ENCODE data around the gene ANK3. TPM values are rescaled to one million over a fixed set of nuclear protein-coding genes. Genes with fewer than 3 reads are reported as not detected.

The ANK3 gene
- total and polyA plus RNA-seq, 2 experiments from 2014 or later: 46.5 to 85.2 TPM

GRCh38 chr10:60172363-60172990 lies 217.2 kb downstream of the ANK3 start (continued):
- no peak for TF ChIP-seq ZNF462 (CRISPR knock-in tag; IDR thresholded peaks at IDR 0.05)
- TF ChIP-seq, protein P1, sequence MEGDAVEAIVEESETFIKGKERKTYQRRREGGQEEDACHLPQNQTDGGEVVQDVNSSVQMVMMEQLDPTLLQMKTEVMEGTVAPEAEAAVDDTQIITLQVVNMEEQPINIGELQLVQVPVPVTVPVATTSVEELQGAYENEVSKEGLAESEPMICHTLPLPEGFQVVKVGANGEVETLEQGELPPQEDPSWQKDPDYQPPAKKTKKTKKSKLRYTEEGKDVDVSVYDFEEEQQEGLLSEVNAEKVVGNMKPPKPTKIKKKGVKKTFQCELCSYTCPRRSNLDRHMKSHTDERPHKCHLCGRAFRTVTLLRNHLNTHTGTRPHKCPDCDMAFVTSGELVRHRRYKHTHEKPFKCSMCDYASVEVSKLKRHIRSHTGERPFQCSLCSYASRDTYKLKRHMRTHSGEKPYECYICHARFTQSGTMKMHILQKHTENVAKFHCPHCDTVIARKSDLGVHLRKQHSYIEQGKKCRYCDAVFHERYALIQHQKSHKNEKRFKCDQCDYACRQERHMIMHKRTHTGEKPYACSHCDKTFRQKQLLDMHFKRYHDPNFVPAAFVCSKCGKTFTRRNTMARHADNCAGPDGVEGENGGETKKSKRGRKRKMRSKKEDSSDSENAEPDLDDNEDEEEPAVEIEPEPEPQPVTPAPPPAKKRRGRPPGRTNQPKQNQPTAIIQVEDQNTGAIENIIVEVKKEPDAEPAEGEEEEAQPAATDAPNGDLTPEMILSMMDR (conservative IDR thresholded peaks at IDR 0.05; ENCODE audit: low read depth in 2 of 2): no peak
- TF ChIP-seq STAT1 (IDR thresholded peaks at IDR 0.05; ENCODE audit: unreplicated experiment): no peak

GRCh38 chr10:60171436-60172013 lies 218.2 kb downstream of the ANK3 start:
- no peak for DNase-seq (ENCODE audit: low spot score)
- no peaks in the 10 kb centered on the region for H3K36me3 ChIP-seq (ENCODE audit: insufficient read depth)
- H2AFZ ChIP-seq: no peak overlapping the region
- H3K27ac ChIP-seq (ENCODE audit: low read depth): no peak overlapping the region
- no peak overlapping the region for H3K4me2 ChIP-seq
- no peak overlapping the region for H3K4me3 ChIP-seq
- H4K20me1 ChIP-seq (replicated peaks; ENCODE audit: insufficient read depth): no peaks in the 10 kb centered on the region
- H3K27me3 ChIP-seq (ENCODE audit: insufficient read depth): no peaks in the 10 kb centered on the region
- Mint-ChIP-seq H3K36me3 (ENCODE audit: low read depth) (no peaks in the 10 kb centered on the region), H3K4me3 (no peak overlapping the region), H3K4me1 (peaks cover 11% of the 10 kb centered on the region), H3K27ac (no peak overlapping the region), H3K27me3 (ENCODE audit: insufficient read depth, low read depth, poor library complexity) (no peaks in the 10 kb centered on the region), H3K9me3 (no peaks in the 10 kb centered on the region)
- no peak for ATAC-seq
- no peaks in the 10 kb centered on the region for H3K4me1 ChIP-seq (ENCODE audit: insufficient read depth)
- no peaks in the 10 kb centered on the region for H3K79me2 ChIP-seq (replicated peaks; ENCODE audit: insufficient read depth)
- no peaks in the 10 kb centered on the region for H3F3A ChIP-seq (replicated peaks; ENCODE audit: low read depth)
- H3K9me2 ChIP-seq (ENCODE audit: insufficient read depth): no peaks in the 10 kb centered on the region
- TF ChIP-seq, protein P2, sequence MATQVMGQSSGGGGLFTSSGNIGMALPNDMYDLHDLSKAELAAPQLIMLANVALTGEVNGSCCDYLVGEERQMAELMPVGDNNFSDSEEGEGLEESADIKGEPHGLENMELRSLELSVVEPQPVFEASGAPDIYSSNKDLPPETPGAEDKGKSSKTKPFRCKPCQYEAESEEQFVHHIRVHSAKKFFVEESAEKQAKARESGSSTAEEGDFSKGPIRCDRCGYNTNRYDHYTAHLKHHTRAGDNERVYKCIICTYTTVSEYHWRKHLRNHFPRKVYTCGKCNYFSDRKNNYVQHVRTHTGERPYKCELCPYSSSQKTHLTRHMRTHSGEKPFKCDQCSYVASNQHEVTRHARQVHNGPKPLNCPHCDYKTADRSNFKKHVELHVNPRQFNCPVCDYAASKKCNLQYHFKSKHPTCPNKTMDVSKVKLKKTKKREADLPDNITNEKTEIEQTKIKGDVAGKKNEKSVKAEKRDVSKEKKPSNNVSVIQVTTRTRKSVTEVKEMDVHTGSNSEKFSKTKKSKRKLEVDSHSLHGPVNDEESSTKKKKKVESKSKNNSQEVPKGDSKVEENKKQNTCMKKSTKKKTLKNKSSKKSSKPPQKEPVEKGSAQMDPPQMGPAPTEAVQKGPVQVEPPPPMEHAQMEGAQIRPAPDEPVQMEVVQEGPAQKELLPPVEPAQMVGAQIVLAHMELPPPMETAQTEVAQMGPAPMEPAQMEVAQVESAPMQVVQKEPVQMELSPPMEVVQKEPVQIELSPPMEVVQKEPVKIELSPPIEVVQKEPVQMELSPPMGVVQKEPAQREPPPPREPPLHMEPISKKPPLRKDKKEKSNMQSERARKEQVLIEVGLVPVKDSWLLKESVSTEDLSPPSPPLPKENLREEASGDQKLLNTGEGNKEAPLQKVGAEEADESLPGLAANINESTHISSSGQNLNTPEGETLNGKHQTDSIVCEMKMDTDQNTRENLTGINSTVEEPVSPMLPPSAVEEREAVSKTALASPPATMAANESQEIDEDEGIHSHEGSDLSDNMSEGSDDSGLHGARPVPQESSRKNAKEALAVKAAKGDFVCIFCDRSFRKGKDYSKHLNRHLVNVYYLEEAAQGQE (IDR thresholded peaks at IDR 0.05; ENCODE audit: unreplicated experiment): no peak
- TF ChIP-seq ZNF331 (CRISPR knock-in tag; IDR thresholded peaks at IDR 0.05; ENCODE audit: low read depth) (no peak), NANOG (IDR thresholded peaks at IDR 0.05; ENCODE audit: borderline replicate concordance) (no peak)

Measured in GM23338 (cell line).